ENCODE results near the gene BEX3. TPM values are rescaled to one million over a fixed set of nuclear protein-coding genes. Genes with fewer than 3 reads are reported as not detected.
"Not testable (repeated sequence)": the region's sequence is repeated elsewhere in the genome, so short reads cannot be mapped to it uniquely, and the experiment has no call there.

The BEX3 gene
- total RNA-seq, 4 donors from 2014 or later: 17.1 to 53.4 (median 39.4) TPM

DNA sequence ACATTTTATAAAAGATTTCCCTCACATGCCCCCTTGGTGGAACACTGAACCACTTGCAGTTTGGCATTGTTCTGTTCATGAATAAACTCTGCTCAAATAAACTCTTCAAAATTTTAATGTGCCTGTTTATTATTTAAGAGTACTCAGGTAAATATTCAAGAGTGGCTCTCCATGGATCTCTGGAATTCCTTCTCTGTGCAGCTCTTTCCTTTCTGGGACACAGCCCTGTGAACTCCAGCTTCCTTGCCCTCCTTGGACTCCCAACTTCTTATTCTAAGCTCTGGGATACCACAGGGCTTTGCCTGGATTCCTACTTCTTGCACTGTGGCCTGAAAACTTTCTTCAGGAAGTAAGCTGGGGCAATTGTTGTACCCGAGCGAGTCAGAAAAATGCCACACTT lies 8.3 kb downstream of the BEX3 start:
- Histone ChIP-seq H3K4me3 (no peak overlapping the region), H3K27me3 (no peaks in the 10 kb centered on the region), H3K4me1 (no peaks in the 10 kb centered on the region), H3K36me3 (no peaks in the 10 kb centered on the region), H3K9me3 (no peaks in the 10 kb centered on the region), H3K27ac (no peak overlapping the region)
- TF ChIP-seq POLR2AphosphoS5 (IDR thresholded peaks at IDR 0.05): no peak
- TF ChIP-seq, protein P1, sequence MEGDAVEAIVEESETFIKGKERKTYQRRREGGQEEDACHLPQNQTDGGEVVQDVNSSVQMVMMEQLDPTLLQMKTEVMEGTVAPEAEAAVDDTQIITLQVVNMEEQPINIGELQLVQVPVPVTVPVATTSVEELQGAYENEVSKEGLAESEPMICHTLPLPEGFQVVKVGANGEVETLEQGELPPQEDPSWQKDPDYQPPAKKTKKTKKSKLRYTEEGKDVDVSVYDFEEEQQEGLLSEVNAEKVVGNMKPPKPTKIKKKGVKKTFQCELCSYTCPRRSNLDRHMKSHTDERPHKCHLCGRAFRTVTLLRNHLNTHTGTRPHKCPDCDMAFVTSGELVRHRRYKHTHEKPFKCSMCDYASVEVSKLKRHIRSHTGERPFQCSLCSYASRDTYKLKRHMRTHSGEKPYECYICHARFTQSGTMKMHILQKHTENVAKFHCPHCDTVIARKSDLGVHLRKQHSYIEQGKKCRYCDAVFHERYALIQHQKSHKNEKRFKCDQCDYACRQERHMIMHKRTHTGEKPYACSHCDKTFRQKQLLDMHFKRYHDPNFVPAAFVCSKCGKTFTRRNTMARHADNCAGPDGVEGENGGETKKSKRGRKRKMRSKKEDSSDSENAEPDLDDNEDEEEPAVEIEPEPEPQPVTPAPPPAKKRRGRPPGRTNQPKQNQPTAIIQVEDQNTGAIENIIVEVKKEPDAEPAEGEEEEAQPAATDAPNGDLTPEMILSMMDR (IDR thresholded peaks at IDR 0.05): no peak
- no peak for TF ChIP-seq POLR2A (IDR thresholded peaks at IDR 0.05)
- TF ChIP-seq EP300 (IDR thresholded peaks at IDR 0.05; ENCODE audit: low read depth): no peak
- WGBS, 2 donors (ENCODE audit: low coverage in 1 of 2): 76% methylated on average over 2 of the region's 2 CpGs; no CpG with 5 or more reads in 1 of the 2 donors
- in situ Hi-C loops (cut with MboI; ENCODE audit: low pct_ligation_motif_present in 1 of 4, low pct_unique_long_range_greater_than_20kb in 1 of 4, low sequenced_read_pairs in 3 of 4): no loop called here
- intact Hi-C loops (cut with DNase I; ENCODE audit: low total_unique reads): no loop called here
- DNase-seq: no peak

DNA sequence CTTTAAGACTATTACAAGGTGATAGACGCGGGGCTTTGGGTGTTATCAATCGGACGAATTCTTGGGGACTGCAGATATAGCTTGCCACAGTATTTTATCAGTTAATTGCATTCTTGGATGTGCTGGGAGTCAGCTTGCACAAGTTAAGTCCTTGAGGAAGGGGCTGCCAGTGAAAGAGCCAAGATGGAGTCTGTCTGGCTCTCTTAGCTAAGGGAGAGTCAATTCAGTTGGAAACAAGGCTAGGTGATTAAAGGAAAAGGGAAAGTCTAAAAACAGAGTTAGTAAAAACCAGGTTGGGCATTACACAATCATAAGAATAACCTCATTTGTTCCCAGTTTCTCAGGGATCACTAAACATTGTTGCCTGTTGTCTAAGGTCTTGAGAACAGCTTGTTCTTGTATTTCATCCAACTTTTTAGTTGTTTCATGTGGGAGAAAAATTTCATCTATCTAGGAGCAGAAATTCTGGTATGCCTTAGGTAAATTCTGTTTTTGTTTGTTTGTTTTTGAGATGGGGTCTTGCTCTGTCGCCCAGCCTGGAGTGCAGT lies 9.0 kb downstream of the BEX3 start:
- H3K9me3 ChIP-seq; H3K36me3 ChIP-seq; H3K27ac ChIP-seq; DNase-seq; H3K4me3 ChIP-seq; in situ Hi-C loops (cut with MboI; ENCODE audit: low pct_ligation_motif_present in 1 of 4, low pct_unique_long_range_greater_than_20kb in 1 of 4, low sequenced_read_pairs in 3 of 4); H3K4me1 ChIP-seq; H3K27me3 ChIP-seq; intact Hi-C loops (cut with DNase I; ENCODE audit: low total_unique reads): not testable (repeated sequence)
- 76 to 100% methylated on average over 1 to 5 of the region's 5 CpGs for WGBS, 2 donors (ENCODE audit: low coverage in 1 of 2)

DNA sequence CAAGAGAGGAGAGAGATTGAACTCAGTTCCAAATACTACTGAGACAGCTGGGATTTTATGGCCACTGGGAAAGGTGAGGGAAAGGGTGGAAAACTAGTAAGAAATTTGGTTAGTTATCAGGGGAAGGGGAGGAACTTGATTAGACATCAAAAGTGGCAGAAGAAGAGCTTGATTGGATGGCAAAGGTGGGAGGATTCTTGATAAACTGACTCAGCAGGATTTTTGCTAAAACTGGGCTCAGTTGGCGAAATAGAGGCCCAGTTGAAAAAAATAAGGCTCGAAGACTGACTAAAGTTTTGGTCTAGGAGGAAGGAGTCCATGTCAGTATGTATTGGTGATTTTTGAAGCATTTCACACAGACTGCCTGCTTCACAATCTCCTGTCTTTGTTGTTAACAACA lies 10.0 kb downstream of the BEX3 start:
- no peak for DNase-seq
- intact Hi-C loops (cut with DNase I; ENCODE audit: low total_unique reads): no loop called here
- no peaks in the 10 kb centered on the region for H3K27me3 ChIP-seq
- H3K36me3 ChIP-seq: no peaks in the 10 kb centered on the region
- H3K4me1 ChIP-seq: no peaks in the 10 kb centered on the region
- H3K9me3 ChIP-seq: no peaks in the 10 kb centered on the region
- H3K27ac ChIP-seq: no peak overlapping the region
- TF ChIP-seq POLR2AphosphoS5 (IDR thresholded peaks at IDR 0.05) (no peak), EP300 (IDR thresholded peaks at IDR 0.05; ENCODE audit: low read depth) (no peak)
- H3K4me3 ChIP-seq: no peak overlapping the region
- 85 to 87% methylated on average over 2 of the region's 2 CpGs for WGBS, 2 donors (ENCODE audit: low coverage in 1 of 2)
- in situ Hi-C loops (cut with MboI; ENCODE audit: low pct_ligation_motif_present in 1 of 4, low pct_unique_long_range_greater_than_20kb in 1 of 4, low sequenced_read_pairs in 3 of 4): no loop called here

DNA sequence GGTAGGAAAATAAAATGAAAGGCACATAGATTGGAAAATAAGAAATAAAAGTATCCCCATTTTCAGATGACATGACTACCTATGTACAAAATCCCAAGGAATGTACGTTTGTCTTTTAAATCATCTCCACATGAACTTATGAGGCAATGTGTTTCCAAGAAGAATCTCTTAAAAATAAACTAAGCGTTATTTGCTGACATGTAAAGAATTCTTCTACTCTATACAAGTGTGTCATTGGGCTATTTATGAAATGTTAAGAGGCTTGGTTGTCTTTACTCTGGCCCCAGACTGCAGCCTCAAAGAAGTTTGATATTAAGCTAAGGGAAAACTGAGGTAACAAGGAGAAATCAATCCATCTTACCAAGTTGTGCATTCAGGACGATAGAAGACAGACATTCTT lies 17.1 kb downstream of the BEX3 start:
- H3K9me3 ChIP-seq: no peaks in the 10 kb centered on the region
- no peak overlapping the region for H3K27ac ChIP-seq
- in situ Hi-C loops (cut with MboI; ENCODE audit: low pct_ligation_motif_present in 1 of 4, low pct_unique_long_range_greater_than_20kb in 1 of 4, low sequenced_read_pairs in 3 of 4) (no loop called here), intact Hi-C loops (cut with DNase I; ENCODE audit: low total_unique reads) (no loop called here)
- no peak for DNase-seq
- no peaks in the 10 kb centered on the region for H3K36me3 ChIP-seq
- TF ChIP-seq, protein P1 (IDR thresholded peaks at IDR 0.05): no peak
- TF ChIP-seq POLR2AphosphoS5 (IDR thresholded peaks at IDR 0.05) (no peak), POLR2A (IDR thresholded peaks at IDR 0.05) (no peak), EP300 (IDR thresholded peaks at IDR 0.05; ENCODE audit: low read depth) (no peak)
- no peaks in the 10 kb centered on the region for H3K27me3 ChIP-seq
- 59 to 80% methylated on average over 1 to 3 of the region's 3 CpGs for WGBS, 2 donors (ENCODE audit: low coverage in 1 of 2)
- H3K4me1 ChIP-seq: no peaks in the 10 kb centered on the region
- no peak overlapping the region for H3K4me3 ChIP-seq

DNA sequence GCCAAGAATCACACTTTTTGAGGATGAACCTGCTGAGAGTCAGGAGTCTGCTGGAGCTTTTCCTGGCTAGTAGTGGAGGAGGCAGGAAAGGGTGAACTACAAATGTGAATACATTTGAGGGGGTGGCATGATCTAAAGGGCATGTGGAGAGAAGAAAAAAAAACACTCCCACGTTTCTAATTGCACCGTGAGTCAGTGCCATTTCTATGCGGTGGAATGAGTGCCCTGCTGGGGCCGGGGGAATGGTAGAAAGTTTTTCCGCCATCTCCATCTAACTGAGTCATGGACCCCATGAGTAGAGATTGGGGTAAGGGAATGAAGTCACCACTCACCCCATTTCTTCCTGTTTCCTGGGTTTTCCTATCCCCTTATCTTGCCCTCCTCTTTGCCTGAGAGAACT lies 19.8 kb downstream of the BEX3 start:
- intact Hi-C loops (cut with DNase I; ENCODE audit: low total_unique reads): no loop called here
- no peak for TF ChIP-seq POLR2AphosphoS5 (IDR thresholded peaks at IDR 0.05)
- TF ChIP-seq EP300 (IDR thresholded peaks at IDR 0.05; ENCODE audit: low read depth): no peak
- TF ChIP-seq, protein P1 (IDR thresholded peaks at IDR 0.05): no peak
- TF ChIP-seq POLR2A (IDR thresholded peaks at IDR 0.05): no peak
- H3K27ac ChIP-seq: no peak overlapping the region
- no peaks in the 10 kb centered on the region for H3K4me1 ChIP-seq
- H3K36me3 ChIP-seq: no peaks in the 10 kb centered on the region
- no peak for DNase-seq
- H3K9me3 ChIP-seq: no peaks in the 10 kb centered on the region
- no peaks in the 10 kb centered on the region for H3K27me3 ChIP-seq
- WGBS, 2 donors (ENCODE audit: low coverage in 1 of 2): 70% methylated on average over 5 of the region's 5 CpGs; no CpG with 5 or more reads in 1 of the 2 donors
- in situ Hi-C loops (cut with MboI; ENCODE audit: low pct_ligation_motif_present in 1 of 4, low pct_unique_long_range_greater_than_20kb in 1 of 4, low sequenced_read_pairs in 3 of 4): no loop called here
- H3K4me3 ChIP-seq: no peak overlapping the region
